NCI-H2107 (cell line): ENCODE measurements around the gene EDEM2.
"Not testable (repeated sequence)": the region's sequence is repeated elsewhere in the genome, so short reads cannot be mapped to it uniquely, and the experiment has no call there.

Experiments
- DNase-seq: peaks from one replicate; lab custom pipeline; 2025; lab: John Stamatoyannopoulos, UW

Gene EDEM2

DNA sequence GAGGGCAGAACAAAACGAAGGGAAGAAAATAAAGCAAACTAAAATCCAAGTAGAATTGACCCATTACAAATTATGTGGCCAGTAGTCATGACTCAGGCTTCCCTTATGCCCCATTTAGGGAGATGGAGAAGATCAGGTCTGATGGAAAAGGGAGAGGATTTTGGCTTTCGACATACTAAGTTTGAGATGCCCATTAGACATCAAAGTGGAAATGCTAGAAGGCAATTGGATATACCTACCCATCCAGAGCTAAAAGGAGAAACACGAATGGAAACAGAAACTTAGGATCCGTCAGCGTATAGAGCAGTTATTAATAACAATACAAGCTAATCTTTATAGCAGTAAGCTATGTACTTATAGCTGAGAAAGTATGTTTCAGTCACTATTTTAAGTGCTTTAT, 59.3 kb downstream of the EDEM2 start:
- no peak for DNase-seq

DNA sequence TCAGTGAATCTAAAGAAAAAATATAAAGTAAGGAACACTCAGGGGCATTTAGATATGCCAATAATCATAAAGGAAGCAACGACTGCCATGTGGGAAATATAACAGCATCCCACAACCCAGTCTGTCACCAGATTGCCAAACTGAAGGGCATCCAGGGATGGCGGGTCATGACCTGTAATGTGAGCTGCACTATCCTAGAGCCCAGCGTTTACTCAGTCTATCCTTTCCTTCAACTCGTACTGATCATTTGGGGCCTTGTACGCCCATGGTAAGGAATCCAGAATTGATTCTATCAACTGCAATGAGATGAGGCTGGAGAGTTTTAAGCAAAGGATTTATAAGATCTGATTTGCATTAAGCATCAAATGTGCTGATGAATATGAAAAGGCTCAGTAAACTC, 59.8 kb downstream of the EDEM2 start:
- DNase-seq, result no peak

DNA sequence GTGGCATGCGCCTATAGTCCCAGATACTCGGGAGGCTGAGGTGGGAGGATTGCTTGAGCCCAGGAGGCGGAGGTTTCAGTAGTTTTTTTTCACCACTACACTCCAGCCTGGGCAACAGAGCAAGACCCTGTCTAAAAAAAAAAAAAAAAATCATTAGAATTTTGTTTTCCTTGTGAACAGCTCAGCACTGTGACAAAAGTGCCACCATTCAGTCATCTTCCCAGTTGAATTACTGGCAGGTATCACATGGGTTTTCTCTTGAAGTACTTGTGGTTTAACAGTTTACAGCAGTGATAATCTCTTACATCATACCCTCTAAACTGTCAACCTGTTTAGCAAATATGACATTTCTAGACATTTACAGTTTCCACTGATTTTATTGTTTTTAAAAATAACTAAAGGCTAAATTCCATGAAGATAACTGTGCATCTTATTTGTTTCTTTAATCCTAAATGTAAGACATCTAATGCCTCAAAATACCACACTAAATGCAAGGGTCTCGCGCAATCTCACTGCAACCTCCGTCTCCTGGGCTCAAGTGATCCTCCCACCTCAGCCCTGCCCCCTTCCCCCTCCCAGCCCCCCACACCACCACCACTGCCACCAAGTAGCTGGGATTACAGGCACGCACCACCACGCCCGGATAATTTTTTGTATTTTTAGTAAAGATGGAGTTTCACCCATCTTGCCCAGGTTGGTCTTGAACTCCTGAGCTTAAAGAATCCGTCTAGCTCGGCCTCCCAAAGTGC, 61.5 kb downstream of the EDEM2 start:
- DNase-seq, result no peak

DNA sequence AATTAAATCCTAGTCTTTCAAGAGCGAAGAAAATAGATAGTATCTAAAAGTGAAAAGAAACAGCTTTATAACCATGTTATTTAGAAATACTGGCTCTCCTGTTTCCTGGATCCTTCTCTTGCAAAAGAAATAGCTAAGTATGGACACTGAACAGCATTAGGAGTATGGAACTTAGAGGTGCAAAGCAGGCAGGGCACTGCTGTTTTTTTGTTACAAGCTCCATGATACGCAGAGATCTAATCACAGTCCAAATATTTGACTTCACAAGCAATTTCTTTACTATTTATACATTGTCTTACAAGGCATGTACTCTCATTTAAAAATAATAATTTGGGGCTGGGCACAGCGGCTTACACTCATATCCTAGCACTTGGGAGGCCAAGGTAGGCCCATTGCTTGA, 62.1 kb downstream of the EDEM2 start:
- DNase-seq, result no peak

DNA sequence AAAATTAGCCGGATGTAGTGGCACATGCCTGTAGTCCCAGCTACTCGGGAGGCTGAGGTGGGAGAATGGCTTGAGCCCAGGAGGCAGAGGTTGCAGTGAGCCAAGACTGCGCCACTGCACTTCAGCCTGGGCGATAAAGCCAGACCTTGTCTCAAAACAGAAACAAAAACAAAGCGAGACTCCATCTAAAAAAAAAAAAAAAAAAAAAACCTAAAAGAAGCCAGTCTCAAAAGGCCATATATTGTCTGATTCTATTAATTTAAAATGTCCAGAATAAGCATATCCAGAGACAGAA, 66.8 kb downstream of the EDEM2 start:
- not testable (repeated sequence) for DNase-seq

DNA sequence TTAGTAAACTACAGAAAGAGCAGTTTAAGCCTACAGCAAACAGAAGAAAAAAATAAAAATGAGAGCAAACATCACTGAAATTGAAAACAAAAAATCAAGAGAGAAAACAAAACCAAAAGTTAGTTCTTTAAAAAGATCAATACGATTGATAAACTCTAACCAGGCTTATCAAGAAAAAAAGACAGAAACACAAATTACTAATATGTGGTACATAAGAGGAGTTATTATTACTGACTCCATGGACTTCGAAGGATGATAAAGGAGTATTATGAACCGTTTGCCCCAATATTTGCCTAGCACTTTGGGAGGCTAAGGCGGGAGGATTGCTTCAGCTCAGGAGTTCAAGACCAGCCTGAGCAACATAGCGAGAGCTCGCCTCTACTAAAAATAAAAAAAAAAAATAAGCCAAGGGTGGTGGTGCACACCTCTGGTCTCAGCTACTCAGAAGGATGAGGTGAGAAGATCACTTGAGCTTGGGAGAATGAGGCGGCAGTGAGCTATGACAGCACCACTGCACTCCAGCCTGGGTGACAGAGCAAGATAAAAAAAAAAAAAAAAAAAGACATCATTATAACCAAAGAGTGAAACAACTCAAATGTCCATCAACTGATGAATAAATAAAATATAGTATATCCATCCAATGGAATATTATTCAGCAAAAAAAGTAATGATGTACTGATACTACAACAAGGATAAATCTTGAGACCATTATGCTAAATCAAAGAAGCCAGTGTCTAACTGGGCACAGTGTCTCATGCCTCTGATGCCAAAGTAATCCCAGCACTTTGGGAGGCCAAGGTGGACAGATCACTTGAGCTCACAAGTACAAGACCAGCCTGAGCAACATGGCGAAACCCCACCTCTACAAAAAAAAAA, 67.4 kb downstream of the EDEM2 start:
- no peak for DNase-seq

DNA sequence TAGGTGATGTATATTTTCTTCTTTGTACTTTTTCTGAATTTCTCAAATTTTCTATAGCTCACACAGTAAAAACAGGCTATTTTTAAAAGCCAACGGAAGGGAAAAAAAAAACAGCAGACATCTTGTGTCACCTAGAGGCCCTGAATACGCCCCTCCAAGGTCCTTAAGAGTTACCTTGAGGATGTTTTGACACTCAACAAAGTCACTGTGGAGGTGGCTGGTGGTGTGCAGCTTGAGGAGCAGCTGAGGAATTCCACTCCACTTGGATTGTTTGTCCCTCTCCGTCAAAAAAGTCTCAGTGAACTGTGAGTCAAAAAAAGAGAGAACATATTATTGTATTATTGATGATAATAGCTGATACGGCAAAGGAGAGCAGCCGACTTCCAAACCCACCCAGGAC, 69.3 kb downstream of the EDEM2 start:
- DNase-seq, result no peak

DNA sequence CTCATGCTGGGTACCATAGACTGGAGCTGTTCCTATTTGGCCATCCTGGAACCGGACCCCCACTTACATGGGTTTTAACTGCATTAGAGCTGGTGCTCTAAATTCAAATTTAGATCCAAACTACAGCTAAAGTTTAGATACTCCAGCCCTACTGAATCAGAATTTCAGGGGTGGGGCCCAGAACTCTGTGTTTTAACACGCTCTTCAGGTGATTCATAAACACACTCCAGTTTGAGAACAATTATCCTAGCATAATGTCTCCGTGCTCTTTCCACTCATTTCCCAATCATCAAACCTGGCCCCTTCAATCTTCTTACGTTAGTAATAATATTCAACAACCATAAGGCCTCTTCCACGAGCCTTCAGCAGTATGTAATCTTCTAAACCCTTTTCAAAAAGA, 69.8 kb downstream of the EDEM2 start:
- no peak for DNase-seq

DNA sequence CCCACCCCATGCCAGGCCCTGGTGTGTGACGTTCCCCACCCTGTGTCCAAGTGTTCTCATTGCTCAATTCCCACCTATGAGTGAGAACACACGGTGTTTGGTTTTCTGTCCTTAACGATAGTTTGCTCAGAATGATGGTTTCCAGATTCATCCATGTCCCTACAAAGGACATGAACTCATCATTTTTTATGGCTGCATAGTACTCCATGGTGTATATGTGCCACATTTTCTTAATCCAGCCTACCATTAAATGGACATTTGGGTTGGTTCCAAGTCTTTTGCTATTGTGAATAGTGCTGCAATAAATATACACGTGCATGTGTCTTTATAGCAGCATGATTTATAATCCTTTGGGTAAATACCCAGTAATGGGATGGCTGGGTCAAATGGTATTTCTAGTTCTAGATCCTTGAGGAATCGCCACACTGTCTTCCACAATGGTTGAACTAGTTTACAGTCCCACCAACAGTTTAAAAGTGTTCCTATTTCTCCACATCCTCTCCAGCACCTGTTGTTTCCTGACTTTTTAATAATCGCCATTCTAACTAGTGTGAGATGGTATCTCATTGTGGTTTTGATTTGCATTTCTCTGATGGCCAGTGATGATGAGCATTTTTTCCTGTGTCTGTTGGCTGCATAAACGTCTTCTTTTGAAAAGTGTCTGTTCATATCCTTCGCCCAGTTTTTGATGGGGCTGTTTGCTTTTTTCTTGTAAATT, 75.5 kb downstream of the EDEM2 start:
- DNase-seq, result not testable (repeated sequence)

DNA sequence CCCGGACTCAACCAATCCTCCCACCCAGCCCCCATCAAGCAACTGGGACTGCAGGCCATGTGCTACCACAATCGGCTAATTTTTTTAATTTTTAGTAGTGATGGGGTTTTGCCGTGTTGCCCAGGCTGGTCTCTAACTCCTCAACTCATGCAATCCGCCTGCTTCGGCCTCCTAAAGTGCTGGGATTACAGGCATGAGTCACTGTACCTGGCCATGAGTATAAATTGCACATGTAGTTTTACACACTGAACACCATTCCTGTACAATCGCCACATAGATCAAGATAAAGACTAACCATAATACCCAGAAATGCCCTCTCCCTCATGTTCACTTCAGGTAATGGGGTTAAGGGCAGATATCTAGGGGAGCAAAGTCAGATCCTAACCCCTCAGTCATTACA, 80.9 kb downstream of the EDEM2 start:
- DNase-seq, result no peak
